Astrocyte (in vitro differentiated cells and primary cell): ENCODE results near the gene SYT2.

ENCODE experiments used
- EZH2 ChIP-seq: IDR thresholded peaks from 2 replicates; pipeline ENCODE4 v1.6.1; 2012; ENCODE audit warnings: mild to moderate bottlenecking, low read length, inconsistent platforms; ENCODE audit not compliant: insufficient read depth
- TF ChIP-seq, protein P1 (sequence below): IDR thresholded peaks from 2 replicates; pipeline ENCODE4 v1.5.1; 2011; ENCODE audit warnings: low read depth, mild to moderate bottlenecking, inconsistent platforms, low read length, moderate library complexity; ENCODE audit not compliant: insufficient read depth

DNA sequence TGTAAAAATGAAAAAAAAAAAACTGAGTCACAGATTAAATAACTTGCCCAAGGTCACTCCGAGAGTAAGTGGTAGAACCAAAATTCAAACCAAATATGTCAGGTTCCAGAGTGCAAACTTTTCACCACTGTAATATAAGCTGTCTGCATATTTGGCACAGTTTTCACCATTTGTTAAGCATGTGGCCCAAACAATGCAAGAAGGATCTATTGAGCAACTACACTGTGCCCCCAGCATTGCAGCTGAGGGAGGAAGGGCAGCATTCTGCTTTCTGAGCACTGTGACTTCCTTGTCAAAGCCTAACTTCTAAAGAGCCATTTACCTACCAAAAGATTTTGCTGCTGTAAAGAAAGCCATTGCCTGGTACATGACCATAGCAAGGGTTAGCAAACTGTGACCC lies 133.4 kb downstream of the SYT2 start:
- TF ChIP-seq, protein P1, sequence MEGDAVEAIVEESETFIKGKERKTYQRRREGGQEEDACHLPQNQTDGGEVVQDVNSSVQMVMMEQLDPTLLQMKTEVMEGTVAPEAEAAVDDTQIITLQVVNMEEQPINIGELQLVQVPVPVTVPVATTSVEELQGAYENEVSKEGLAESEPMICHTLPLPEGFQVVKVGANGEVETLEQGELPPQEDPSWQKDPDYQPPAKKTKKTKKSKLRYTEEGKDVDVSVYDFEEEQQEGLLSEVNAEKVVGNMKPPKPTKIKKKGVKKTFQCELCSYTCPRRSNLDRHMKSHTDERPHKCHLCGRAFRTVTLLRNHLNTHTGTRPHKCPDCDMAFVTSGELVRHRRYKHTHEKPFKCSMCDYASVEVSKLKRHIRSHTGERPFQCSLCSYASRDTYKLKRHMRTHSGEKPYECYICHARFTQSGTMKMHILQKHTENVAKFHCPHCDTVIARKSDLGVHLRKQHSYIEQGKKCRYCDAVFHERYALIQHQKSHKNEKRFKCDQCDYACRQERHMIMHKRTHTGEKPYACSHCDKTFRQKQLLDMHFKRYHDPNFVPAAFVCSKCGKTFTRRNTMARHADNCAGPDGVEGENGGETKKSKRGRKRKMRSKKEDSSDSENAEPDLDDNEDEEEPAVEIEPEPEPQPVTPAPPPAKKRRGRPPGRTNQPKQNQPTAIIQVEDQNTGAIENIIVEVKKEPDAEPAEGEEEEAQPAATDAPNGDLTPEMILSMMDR = no peak
- no peak for TF ChIP-seq EZH2
